Measurements from ENCODE around the gene RNU1-2.
"Not testable (repeated sequence)": the region's sequence is repeated elsewhere in the genome, so short reads cannot be mapped to it uniquely, and the experiment has no call there.

The RNU1-2 gene

GRCh38 chr1:16927711-16928485 lies 32.1 kb downstream of the RNU1-2 start:
- no peak for DNase-seq

GRCh38 chr1:16929146-16930041 lies 33.6 kb downstream of the RNU1-2 start:
- not testable (repeated sequence) for DNase-seq

- not testable (repeated sequence) for DNase-seq
Measured at GRCh38 chr1:16931206-16931934, 35.6 kb downstream of the RNU1-2 start.

- not testable (repeated sequence) for DNase-seq
Measured at GRCh38 chr1:16933945-16934344, 38.2 kb downstream of the RNU1-2 start.

GRCh38 chr1:16936580-16936979 lies 40.8 kb downstream of the RNU1-2 start:
- DNase-seq, result not testable (repeated sequence)

GRCh38 chr1:16938351-16939321 lies 42.9 kb downstream of the RNU1-2 start:
- no peak for DNase-seq

- not testable (repeated sequence) for DNase-seq
Measured at GRCh38 chr1:16939386-16940180, 43.8 kb downstream of the RNU1-2 start.

GRCh38 chr1:16944038-16944437 lies 48.3 kb downstream of the RNU1-2 start:
- DNase-seq, result no peak

- DNase-seq, result not testable (repeated sequence)
Measured at GRCh38 chr1:16945512-16945911, 49.7 kb downstream of the RNU1-2 start.
